Measurements from ENCODE around the gene SNAI3. TPM values are rescaled to one million over a fixed set of nuclear protein-coding genes. Genes with fewer than 3 reads are reported as not detected.

Gene SNAI3
- total RNA-seq, 1 donor from 2014 or later, result not detected

GRCh38 chr16:88649924-88650748 is 36.2 kb downstream of the SNAI3 start:
- H3K9me3 ChIP-seq, result no peaks in the 10 kb centered on the region
- peak overlapping the region; percentile 73 to 74 for H3K4me3 ChIP-seq
- TF ChIP-seq POLR2A (IDR thresholded peaks at IDR 0.05), result no peak
- no peak for TF ChIP-seq CTCF (IDR thresholded peaks at IDR 0.05)
- TF ChIP-seq POLR2AphosphoS5 (IDR thresholded peaks at IDR 0.05; ENCODE audit: insufficient read depth in 1 of 2, low read depth in 1 of 2), result no peak
- intact Hi-C loops (cut with DNase I), result no loop called here
- DNase-seq (ENCODE audit: extremely low spot score in 2 of 2), result no peak
- H3K27me3 ChIP-seq, result no peaks in the 10 kb centered on the region
- no peaks in the 10 kb centered on the region for H3K36me3 ChIP-seq
- peak overlapping the region; percentile 71 for H3K27ac ChIP-seq
- H3K4me1 ChIP-seq, result peaks cover 27% of the 10 kb centered on the region

- Histone ChIP-seq H3K36me3 (no peaks in the 10 kb centered on the region), H3K4me3 (peak overlapping the region; percentile 73 to 74), H3K4me1 (peaks cover 27% of the 10 kb centered on the region), H3K9me3 (no peaks in the 10 kb centered on the region), H3K27ac (no peak overlapping the region), H3K27me3 (no peaks in the 10 kb centered on the region)
- TF ChIP-seq POLR2A (IDR thresholded peaks at IDR 0.05) (no peak), CTCF (IDR thresholded peaks at IDR 0.05) (no peak), POLR2AphosphoS5 (IDR thresholded peaks at IDR 0.05; ENCODE audit: insufficient read depth in 1 of 2, low read depth in 1 of 2) (no peak)
- no peak for DNase-seq (ENCODE audit: extremely low spot score in 2 of 2)
- intact Hi-C loops (cut with DNase I), result no loop called here
These were observed 36.9 kb downstream of the SNAI3 start for GRCh38 chr16:88649195-88649923.

GRCh38 chr16:88647178-88648070 is 38.9 kb downstream of the SNAI3 start:
- Histone ChIP-seq H3K36me3 (no peaks in the 10 kb centered on the region), H3K9me3 (no peaks in the 10 kb centered on the region), H3K4me3 (no peak overlapping the region), H3K4me1 (peaks cover 27% of the 10 kb centered on the region), H3K27ac (no peak overlapping the region), H3K27me3 (no peaks in the 10 kb centered on the region)
- DNase-seq (ENCODE audit: extremely low spot score in 2 of 2), result no peak
- intact Hi-C loops (cut with DNase I), result no loop called here
- no peak for TF ChIP-seq POLR2AphosphoS5 (IDR thresholded peaks at IDR 0.05; ENCODE audit: insufficient read depth in 1 of 2, low read depth in 1 of 2)
- TF ChIP-seq CTCF (IDR thresholded peaks at IDR 0.05), result no peak
- no peak for TF ChIP-seq POLR2A (IDR thresholded peaks at IDR 0.05)

GRCh38 chr16:88646345-88647034 is 39.8 kb downstream of the SNAI3 start:
- Histone ChIP-seq H3K36me3 (no peaks in the 10 kb centered on the region), H3K27ac (no peak overlapping the region), H3K4me3 (no peak overlapping the region), H3K27me3 (no peaks in the 10 kb centered on the region), H3K9me3 (no peaks in the 10 kb centered on the region), H3K4me1 (peaks cover 24% of the 10 kb centered on the region)
- intact Hi-C loops (cut with DNase I), result no loop called here
- DNase-seq (ENCODE audit: extremely low spot score in 2 of 2), result no peak
- no peak for TF ChIP-seq POLR2AphosphoS5 (IDR thresholded peaks at IDR 0.05; ENCODE audit: insufficient read depth in 1 of 2, low read depth in 1 of 2)
- no peak for TF ChIP-seq CTCF (IDR thresholded peaks at IDR 0.05)
- no peak for TF ChIP-seq POLR2A (IDR thresholded peaks at IDR 0.05)
